Measurements from ENCODE around the gene INVS.

The INVS gene

DNA sequence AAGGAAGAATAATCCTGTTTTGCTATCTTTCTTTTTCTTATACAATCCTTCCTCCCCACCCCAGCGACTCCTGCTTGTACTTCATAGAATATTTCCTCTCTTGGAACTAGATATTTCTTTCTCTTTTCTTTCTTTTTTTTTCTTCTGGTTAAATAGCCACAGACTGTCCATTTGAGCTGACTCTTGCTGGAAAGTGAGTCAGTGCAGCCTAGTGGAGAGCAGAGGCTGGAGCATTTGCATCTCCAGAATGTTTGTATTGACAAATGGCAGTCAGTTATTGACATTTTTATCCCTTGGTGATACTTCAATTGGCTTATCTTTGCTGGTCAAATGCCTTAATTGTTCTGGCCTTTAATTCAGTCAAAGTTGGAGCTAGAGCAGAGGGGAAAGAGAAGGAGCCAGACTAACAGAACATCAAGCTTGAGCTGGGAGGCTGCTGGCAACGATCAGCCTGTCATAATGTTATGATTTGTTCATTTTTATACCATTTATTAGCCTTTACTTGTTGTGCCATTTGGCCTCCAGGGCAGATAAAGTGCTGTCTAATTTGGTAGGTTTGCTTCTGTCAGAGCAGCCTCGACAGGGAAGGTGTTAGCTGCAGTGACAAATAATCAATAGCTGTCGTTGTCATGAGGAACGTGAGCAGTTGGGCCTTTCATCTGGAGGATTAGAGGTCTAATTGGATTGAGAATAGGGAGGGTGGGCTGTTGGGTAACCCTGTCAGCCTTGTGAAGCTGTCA is 69.0 kb downstream of the INVS start:
- no peaks in the 10 kb centered on the region for H3K27me3 Mint-ChIP-seq (ENCODE audit: low read depth)
- no peaks in the 10 kb centered on the region for H3K4me1 Mint-ChIP-seq (ENCODE audit: low read depth)
- H3K9me3 Mint-ChIP-seq = peaks cover 9% of the 10 kb centered on the region

DNA sequence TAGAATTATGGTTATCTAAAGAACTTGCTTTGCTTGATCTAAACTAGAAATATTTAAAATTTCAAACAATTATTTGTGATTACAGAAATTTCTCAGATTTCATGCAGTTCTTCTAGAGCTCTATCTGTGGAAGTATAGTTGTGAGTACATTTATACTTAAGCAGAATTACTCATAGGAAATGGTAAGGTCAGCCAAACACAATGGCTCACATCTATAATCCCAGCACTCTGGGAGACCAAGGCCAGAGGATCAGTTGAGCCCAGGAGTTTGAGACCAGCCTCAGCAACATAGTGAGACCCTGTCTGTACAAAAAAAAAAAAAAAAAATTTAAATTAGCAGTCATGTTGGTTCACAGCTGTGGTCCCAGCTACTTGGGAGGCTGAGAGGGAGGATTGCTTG is 71.0 kb downstream of the INVS start:
- Mint-ChIP-seq H3K36me3 (ENCODE audit: low read depth) (peaks cover 16% of the 10 kb centered on the region), H3K9me3 (peaks cover 21% of the 10 kb centered on the region), H3K27me3 (ENCODE audit: low read depth) (no peaks in the 10 kb centered on the region), H3K4me3 (no peak overlapping the region), H3K4me1 (ENCODE audit: low read depth) (no peaks in the 10 kb centered on the region), H3K27ac (no peak overlapping the region)

More for the DNA sequence above, 69.0 kb downstream of the INVS start:
- H3K27ac Mint-ChIP-seq = no peak overlapping the region
- H3K4me3 Mint-ChIP-seq = no peak overlapping the region
- peaks cover 7% of the 10 kb centered on the region for H3K36me3 Mint-ChIP-seq (ENCODE audit: low read depth)

DNA sequence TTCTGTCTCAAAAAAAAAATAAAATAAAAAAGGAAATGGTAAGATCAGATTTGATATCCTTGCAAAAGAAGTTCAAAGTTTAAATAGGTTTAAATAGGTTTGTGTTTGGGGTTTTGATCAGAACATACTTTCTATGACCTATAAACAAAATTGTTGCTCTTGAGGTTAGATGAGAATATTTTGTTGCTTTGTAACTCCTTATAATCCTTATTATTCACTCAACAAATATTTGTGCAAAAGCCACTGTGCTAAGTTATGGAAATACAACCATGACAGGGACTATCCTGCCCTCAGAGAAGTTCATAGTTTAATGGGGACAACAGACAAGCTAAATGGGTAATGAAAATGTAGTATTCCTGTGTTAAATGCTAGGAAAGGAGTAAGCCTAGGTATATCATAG is 71.5 kb downstream of the INVS start:
- Mint-ChIP-seq H3K27me3 (ENCODE audit: low read depth) (no peaks in the 10 kb centered on the region), H3K4me3 (no peak overlapping the region), H3K9me3 (peaks cover 22% of the 10 kb centered on the region), H3K27ac (no peak overlapping the region), H3K36me3 (ENCODE audit: low read depth) (peaks cover 16% of the 10 kb centered on the region), H3K4me1 (ENCODE audit: low read depth) (no peaks in the 10 kb centered on the region)

DNA sequence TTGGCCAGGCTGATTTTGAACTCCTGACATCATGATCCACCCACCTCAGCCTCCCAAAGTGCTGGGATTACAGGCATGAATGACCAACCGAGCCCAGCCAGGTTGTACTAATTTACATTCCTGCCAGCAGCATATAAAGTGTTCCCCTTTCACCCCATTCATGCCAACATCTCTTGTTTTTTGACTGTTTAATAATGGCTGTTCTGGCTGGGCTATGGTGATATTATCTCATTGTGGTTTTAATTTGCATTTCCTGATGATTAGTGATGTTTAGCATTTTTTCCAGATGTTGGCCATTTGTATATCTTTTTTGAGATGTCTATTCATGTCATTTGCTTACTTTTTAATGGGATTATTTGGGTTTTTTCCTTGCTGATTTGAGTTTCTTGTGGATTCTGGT is 87.3 kb downstream of the INVS start:
- no peaks in the 10 kb centered on the region for H3K4me1 Mint-ChIP-seq (ENCODE audit: low read depth)
- no peak overlapping the region for H3K4me3 Mint-ChIP-seq
- H3K9me3 Mint-ChIP-seq = peaks cover 38% of the 10 kb centered on the region
- peaks cover 12% of the 10 kb centered on the region for H3K36me3 Mint-ChIP-seq (ENCODE audit: low read depth)
- no peaks in the 10 kb centered on the region for H3K27me3 Mint-ChIP-seq (ENCODE audit: low read depth)
- no peak overlapping the region for H3K27ac Mint-ChIP-seq

DNA sequence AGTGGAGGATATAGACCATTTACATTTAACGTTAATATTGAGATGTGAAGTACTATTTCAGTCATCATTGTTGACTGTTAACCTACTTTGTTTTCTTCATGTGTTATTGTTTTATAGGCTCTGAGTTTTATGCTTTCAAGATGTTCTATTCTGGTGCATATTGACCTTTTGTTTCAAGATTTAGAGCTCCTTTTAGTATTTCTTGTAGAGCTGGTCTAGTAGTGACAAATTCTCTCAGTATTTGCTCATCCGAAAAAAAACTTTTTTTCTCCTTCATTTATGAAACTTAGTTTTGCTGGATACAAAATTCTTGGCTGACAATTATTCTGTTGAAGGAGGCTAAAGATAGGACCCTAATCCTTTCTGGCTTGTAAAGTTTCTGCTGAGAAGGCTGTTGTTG is 91.3 kb downstream of the INVS start:
- no peak overlapping the region for H3K4me3 Mint-ChIP-seq
- no peaks in the 10 kb centered on the region for H3K4me1 Mint-ChIP-seq (ENCODE audit: low read depth)
- H3K36me3 Mint-ChIP-seq (ENCODE audit: low read depth) = peaks cover 19% of the 10 kb centered on the region

DNA sequence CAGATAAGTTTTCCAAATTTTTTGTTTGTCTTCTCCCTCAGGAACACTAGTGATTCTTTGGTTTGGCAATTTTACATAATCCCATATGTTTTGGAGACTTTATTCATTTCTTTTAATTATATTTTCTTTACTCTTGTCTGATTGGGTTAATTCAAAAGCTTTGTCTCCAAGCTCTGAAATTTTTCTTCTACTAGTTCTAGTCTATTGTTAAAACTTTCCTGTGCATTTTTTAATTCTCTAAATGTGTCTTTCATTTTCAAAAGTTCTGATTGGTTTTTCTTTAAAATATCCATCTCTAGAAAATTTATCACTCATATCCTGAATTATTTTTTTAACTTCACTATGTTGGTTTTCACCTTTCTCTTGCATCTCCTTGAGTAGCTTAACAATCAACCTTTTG is 92.2 kb downstream of the INVS start:
- Mint-ChIP-seq H3K36me3 (ENCODE audit: low read depth) (peaks cover 19% of the 10 kb centered on the region), H3K9me3 (peaks cover 38% of the 10 kb centered on the region), H3K4me3 (no peak overlapping the region), H3K4me1 (ENCODE audit: low read depth) (no peaks in the 10 kb centered on the region), H3K27me3 (ENCODE audit: low read depth) (no peaks in the 10 kb centered on the region), H3K27ac (no peak overlapping the region)

More for the DNA sequence above, 91.3 kb downstream of the INVS start:
- H3K9me3 Mint-ChIP-seq = peaks cover 38% of the 10 kb centered on the region
- no peak overlapping the region for H3K27ac Mint-ChIP-seq
- no peaks in the 10 kb centered on the region for H3K27me3 Mint-ChIP-seq (ENCODE audit: low read depth)

DNA sequence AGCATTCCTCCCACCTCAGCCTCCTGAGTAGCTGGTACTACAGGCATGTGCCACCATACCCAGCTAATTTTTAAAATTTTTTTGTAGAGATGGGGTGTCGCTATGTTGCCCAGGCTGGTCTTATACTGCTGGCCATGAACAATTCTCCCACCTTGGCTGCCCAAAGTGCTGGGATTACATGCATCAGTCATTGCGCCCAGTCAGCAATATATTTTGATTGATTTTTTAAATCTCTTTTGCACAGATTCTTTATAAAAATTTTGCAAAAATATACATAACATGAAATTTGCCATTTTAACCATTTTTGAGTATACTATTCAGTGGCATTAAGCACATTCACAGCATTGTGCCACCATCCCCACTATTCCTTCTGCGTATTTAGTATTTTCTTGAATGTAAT is 94.0 kb downstream of the INVS start:
- no peaks in the 10 kb centered on the region for H3K4me1 Mint-ChIP-seq (ENCODE audit: low read depth)
- no peaks in the 10 kb centered on the region for H3K27me3 Mint-ChIP-seq (ENCODE audit: low read depth)
- no peak overlapping the region for H3K4me3 Mint-ChIP-seq
- peaks cover 15% of the 10 kb centered on the region for H3K36me3 Mint-ChIP-seq (ENCODE audit: low read depth)
- H3K9me3 Mint-ChIP-seq = peaks cover 38% of the 10 kb centered on the region
- H3K27ac Mint-ChIP-seq = no peak overlapping the region

DNA sequence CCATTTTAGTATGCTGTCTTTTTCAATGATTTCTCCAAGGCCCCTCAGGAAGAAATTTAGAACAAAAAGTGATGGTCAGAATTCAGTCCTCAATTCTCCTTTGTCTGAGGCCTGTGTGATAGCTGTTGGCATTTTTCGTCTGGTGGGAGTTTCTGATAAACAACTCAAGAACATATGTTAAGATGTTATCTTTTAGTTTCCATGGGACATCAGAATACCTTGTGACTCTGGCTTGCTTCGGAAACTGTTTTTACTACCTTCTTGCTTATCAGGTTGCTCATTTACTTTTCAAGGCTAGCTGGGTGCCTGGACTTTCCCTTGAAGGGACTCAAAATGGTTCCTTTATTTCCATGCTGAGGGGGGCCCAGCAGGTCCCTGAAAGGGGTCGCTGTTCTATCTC is 97.2 kb downstream of the INVS start:
- peaks cover 16% of the 10 kb centered on the region for H3K9me3 Mint-ChIP-seq
- H3K36me3 Mint-ChIP-seq (ENCODE audit: low read depth) = peaks cover 11% of the 10 kb centered on the region
- no peaks in the 10 kb centered on the region for H3K27me3 Mint-ChIP-seq (ENCODE audit: low read depth)
- no peak overlapping the region for H3K4me3 Mint-ChIP-seq
- H3K27ac Mint-ChIP-seq = no peak overlapping the region
- H3K4me1 Mint-ChIP-seq (ENCODE audit: low read depth) = no peaks in the 10 kb centered on the region

DNA sequence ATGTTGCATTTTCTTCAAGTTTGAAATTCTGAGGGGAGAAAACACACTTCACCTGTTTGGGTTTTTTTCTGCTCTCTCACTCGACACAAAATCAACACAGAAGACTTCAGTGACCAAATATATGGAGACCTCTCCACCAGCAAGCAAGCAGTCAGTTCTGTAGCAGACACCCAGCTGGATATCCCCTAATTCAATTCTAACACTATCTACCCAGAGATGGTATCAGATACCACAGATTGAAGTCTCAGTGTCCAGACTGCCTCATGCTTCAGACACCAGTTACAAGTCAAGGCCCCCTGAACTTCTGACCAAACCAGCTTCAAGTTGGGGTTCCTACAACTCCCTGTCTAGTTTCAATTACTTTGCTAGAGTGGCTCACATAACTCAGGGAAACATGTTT is 97.8 kb downstream of the INVS start:
- H3K36me3 Mint-ChIP-seq (ENCODE audit: low read depth) = peaks cover 5% of the 10 kb centered on the region
- no peaks in the 10 kb centered on the region for H3K4me1 Mint-ChIP-seq (ENCODE audit: low read depth)

DNA sequence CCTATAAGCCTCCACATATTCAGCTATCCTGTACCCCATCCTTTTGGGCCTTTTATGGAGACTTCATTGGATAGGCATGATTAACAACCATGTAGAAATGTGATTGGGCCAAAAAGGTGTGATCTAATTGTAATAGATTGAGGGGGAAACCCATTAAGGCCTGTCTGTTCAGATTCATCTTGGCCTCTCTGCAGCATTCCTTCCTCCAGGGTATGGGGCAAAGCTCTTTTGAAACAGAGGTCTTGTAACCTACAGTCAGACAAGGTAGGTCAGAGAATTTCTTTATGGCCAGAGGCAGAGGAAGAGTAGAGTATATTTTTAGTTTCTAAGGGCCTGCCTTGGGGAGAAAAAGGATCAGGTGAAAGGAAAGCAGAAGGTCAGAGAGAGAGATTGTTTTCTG is 98.5 kb downstream of the INVS start:
- H3K27me3 Mint-ChIP-seq (ENCODE audit: low read depth) = no peaks in the 10 kb centered on the region
- no peaks in the 10 kb centered on the region for H3K4me1 Mint-ChIP-seq (ENCODE audit: low read depth)
- H3K4me3 Mint-ChIP-seq = no peak overlapping the region
- H3K27ac Mint-ChIP-seq = no peak overlapping the region
- peaks cover 3% of the 10 kb centered on the region for H3K36me3 Mint-ChIP-seq (ENCODE audit: low read depth)
- peaks cover 4% of the 10 kb centered on the region for H3K9me3 Mint-ChIP-seq

More for the DNA sequence above, 97.8 kb downstream of the INVS start:
- Mint-ChIP-seq H3K9me3 (peaks cover 10% of the 10 kb centered on the region), H3K4me3 (no peak overlapping the region), H3K27me3 (ENCODE audit: low read depth) (no peaks in the 10 kb centered on the region), H3K27ac (no peak overlapping the region)

DNA sequence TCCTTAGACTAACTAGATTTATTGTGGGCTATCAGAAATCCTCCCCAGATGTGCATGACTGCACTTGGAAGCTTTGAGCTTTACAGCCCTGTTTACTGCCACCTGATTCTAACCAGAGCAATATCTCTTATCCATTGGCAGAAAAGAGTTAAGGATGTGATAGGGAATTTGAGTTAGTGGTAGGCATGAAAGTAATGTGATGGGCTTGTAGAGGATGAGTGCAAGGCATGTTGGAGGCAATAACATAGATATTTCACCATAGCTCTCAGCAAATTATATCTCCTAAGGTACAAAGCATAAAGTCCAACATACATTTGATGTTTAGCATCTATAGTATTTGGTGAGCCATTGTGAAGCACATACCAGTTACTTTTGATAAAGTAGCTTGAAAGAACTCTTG is 103.8 kb downstream of the INVS start:
- no peak overlapping the region for H3K27ac Mint-ChIP-seq
- no peaks in the 10 kb centered on the region for H3K36me3 Mint-ChIP-seq (ENCODE audit: low read depth)
- H3K4me3 Mint-ChIP-seq = no peak overlapping the region
- peaks cover 4% of the 10 kb centered on the region for H3K9me3 Mint-ChIP-seq
- H3K27me3 Mint-ChIP-seq (ENCODE audit: low read depth) = peaks cover under 1% of the 10 kb centered on the region
- H3K4me1 Mint-ChIP-seq (ENCODE audit: low read depth) = no peaks in the 10 kb centered on the region

DNA sequence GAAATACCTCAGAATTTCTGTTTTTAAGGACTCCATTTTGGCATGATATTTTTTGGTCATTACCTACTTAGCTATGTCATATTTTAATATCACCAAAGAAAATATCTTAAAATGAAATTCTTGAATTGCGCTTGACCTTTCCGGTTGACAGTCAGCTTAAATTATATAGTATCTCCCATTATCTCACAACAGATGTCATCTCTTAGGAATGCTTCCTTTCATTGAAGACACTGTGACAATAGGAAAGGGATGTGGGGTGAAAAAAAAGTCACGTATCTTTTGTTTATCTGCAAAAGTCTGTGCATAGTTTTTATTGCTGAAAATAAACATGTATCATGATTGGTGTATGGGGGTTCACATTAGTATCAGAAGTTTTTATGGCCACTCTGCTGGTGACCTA is 105.8 kb downstream of the INVS start:
- no peaks in the 10 kb centered on the region for H3K36me3 Mint-ChIP-seq (ENCODE audit: low read depth)
- no peak overlapping the region for H3K4me3 Mint-ChIP-seq
- H3K9me3 Mint-ChIP-seq = peaks cover 4% of the 10 kb centered on the region
- H3K27ac Mint-ChIP-seq = no peak overlapping the region
- H3K4me1 Mint-ChIP-seq (ENCODE audit: low read depth) = peaks cover 1% of the 10 kb centered on the region
- H3K27me3 Mint-ChIP-seq (ENCODE audit: low read depth) = peaks cover 3% of the 10 kb centered on the region

DNA sequence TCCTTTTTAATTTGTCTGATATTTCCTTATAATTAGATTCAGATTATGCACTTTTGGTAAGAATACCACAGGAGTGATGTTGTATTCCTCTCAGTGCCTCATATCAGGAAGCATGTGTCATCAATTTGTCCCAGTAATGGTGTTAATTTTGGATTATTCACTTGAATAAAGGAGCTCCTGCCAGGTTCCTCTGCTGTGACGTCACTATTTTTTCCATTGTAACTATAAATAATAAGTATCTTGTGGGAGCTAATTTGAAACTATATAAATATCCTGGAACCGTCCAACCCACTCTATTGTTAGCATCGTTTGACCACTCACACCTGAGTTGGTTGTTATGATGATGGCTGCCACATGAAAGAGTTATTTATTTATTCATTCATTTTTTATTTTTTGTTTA is 107.9 kb downstream of the INVS start:
- Mint-ChIP-seq H3K27me3 (ENCODE audit: low read depth) (peaks cover 3% of the 10 kb centered on the region), H3K4me1 (ENCODE audit: low read depth) (peaks cover 9% of the 10 kb centered on the region), H3K36me3 (ENCODE audit: low read depth) (no peaks in the 10 kb centered on the region), H3K27ac (no peak overlapping the region), H3K4me3 (no peak overlapping the region), H3K9me3 (no peaks in the 10 kb centered on the region)

DNA sequence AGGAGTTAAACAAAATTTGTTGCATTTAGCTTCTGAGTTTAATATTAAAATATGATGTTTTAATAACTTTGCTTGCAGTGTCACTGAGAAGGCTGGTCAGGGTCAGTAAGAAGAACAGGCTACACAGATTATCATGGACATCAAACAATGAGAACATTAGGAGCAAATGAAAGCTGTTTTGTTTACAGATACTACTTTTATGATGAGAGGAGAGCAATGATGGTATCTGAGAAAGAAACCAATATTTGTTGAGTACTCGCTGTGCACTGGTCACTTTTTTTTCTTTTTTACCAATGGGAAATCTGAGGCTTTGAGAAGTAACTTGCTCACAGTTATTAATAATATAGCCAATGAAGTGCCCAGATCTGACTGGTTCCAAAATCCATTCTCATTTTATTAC is 109.6 kb downstream of the INVS start:
- Mint-ChIP-seq H3K4me1 (ENCODE audit: low read depth) (peaks cover 9% of the 10 kb centered on the region), H3K4me3 (no peak overlapping the region), H3K27ac (no peak overlapping the region), H3K27me3 (ENCODE audit: low read depth) (peaks cover 3% of the 10 kb centered on the region), H3K36me3 (ENCODE audit: low read depth) (no peaks in the 10 kb centered on the region), H3K9me3 (no peaks in the 10 kb centered on the region)

DNA sequence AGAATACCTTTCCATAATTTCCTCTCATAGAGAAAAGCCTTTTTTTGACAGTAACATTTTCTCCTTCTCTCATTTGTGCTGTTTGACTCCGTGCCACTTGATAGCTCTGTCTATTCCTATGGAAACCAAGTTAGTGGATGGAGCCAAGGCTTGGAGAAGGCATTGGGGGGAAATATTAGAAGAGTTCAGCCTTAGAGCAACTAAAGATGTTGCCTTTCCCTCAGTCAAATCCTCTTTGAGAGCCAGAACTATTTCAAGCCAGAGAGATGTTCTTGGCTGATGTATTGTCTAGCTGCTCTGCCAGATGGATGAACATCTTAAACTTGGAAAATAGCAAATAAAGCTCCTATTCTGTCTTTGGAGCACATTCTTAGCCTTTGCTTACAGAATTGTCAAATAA is 112.4 kb downstream of the INVS start:
- peaks cover 3% of the 10 kb centered on the region for H3K27me3 Mint-ChIP-seq (ENCODE audit: low read depth)
- H3K9me3 Mint-ChIP-seq = no peaks in the 10 kb centered on the region
- H3K4me1 Mint-ChIP-seq (ENCODE audit: low read depth) = peaks cover 9% of the 10 kb centered on the region
- H3K36me3 Mint-ChIP-seq (ENCODE audit: low read depth) = no peaks in the 10 kb centered on the region
- H3K4me3 Mint-ChIP-seq = no peak overlapping the region
- H3K27ac Mint-ChIP-seq = no peak overlapping the region

Data from T-helper 1 cell treated with Interleukin-12 subunit alpha and Interleukin-12 subunit beta and Interleukin-4 antibody, amounts not matched to agents 30 μg/mL and 1 μg/mL, for 36 hours (primary cell).